Liver (tissue), 9 donors: ENCODE measurements around the gene COL5A1. TPM values are rescaled to one million over a fixed set of nuclear protein-coding genes. Genes with fewer than 3 reads are reported as not detected.

ENCODE experiments used
- DNase-seq: peaks from one replicate; pipeline ENCODE4 v3.0.0-alpha.2; 2017; ENCODE audit warnings: low spot score
- H3K27ac ChIP-seq, 2 donors: one replicate each; pipeline ENCODE4 v1.7.0; 2013; ENCODE audit warnings: inconsistent platforms in 2 of 2, low read length in 2 of 2, control low read depth in 1 of 2, low read depth in 1 of 2, mild to moderate bottlenecking in 1 of 2
- H3K27me3 ChIP-seq, 4 donors: one replicate each; pipeline versions ENCODE4 v1.6.1 to v1.7.0; 2013; ENCODE audit warnings: low read length in 3 of 4, inconsistent platforms in 1 of 4, mild to moderate bottlenecking in 1 of 4, moderate library complexity in 1 of 4; ENCODE audit not compliant: control insufficient read depth in 4 of 4, insufficient read depth in 4 of 4
- H3K36me3 ChIP-seq, 4 donors: one replicate each; pipeline versions ENCODE4 v1.6.1 to v1.7.0; 2013; ENCODE audit warnings: low read length in 3 of 4, mild to moderate bottlenecking in 3 of 4, low read depth in 1 of 4, moderate library complexity in 1 of 4; ENCODE audit not compliant: control insufficient read depth in 4 of 4, insufficient read depth in 3 of 4
- H3K4me1 ChIP-seq, 4 donors: one replicate each; pipeline versions ENCODE4 v1.6.1 to v1.7.0; 2013; ENCODE audit warnings: low read length in 3 of 4, mild to moderate bottlenecking in 3 of 4, moderate library complexity in 1 of 4; ENCODE audit not compliant: control insufficient read depth in 4 of 4, insufficient read depth in 4 of 4
- H3K4me3 ChIP-seq, 3 donors: one replicate each; pipeline versions ENCODE4 v1.6.1 to v1.7.0; 2013; ENCODE audit warnings: low read length in 3 of 3, control low read depth in 1 of 3, low read depth in 1 of 3, mild to moderate bottlenecking in 1 of 3
- H3K9ac ChIP-seq, 2 donors: one replicate each; pipeline ENCODE4 v1.7.0; 2013; ENCODE audit warnings: low read length in 2 of 2, mild to moderate bottlenecking in 2 of 2, moderate library complexity in 2 of 2, control low read depth in 1 of 2, low read depth in 1 of 2
- H3K9me3 ChIP-seq, 4 donors: one replicate each; pipeline versions ENCODE4 v1.6.1 to v1.7.0; 2013; ENCODE audit warnings: low read length in 3 of 4; ENCODE audit not compliant: control insufficient read depth in 4 of 4
- EGR1 ChIP-seq, 2 donors: IDR thresholded peaks; 2 replicates each; pipeline ENCODE4 v1.6.1; 2016 to 2018; ENCODE audit warnings: antibody characterized with exemption in 2 of 2, low read depth in 2 of 2
- FOXA1 ChIP-seq: IDR thresholded peaks from 2 replicates; pipeline ENCODE4 v1.6.1; 2016; ENCODE audit warnings: antibody characterized with exemption
- FOXA2 ChIP-seq: IDR thresholded peaks from 2 replicates; pipeline ENCODE4 v1.6.1; 2016; ENCODE audit warnings: antibody characterized with exemption
- HNF4A ChIP-seq, 2 donors: conservative IDR thresholded peaks; 2 replicates each; pipeline ENCODE4 v1.6.1; 2016; ENCODE audit warnings: antibody characterized with exemption in 2 of 2, mild to moderate bottlenecking in 2 of 2
- HNF4G ChIP-seq: IDR thresholded peaks from 2 replicates; pipeline ENCODE4 v1.6.1; 2016; ENCODE audit warnings: antibody characterized with exemption
- JUND ChIP-seq, 2 donors: IDR thresholded peaks; 2 replicates each; pipeline ENCODE4 v1.6.1; 2016; ENCODE audit warnings: antibody characterized with exemption in 2 of 2
- MAX ChIP-seq: IDR thresholded peaks from 2 replicates; pipeline ENCODE4 v1.6.1; 2016; ENCODE audit warnings: antibody characterized with exemption
- RAD21 ChIP-seq, 2 donors: IDR thresholded peaks; 2 replicates each; pipeline ENCODE4 v1.6.1; 2016; ENCODE audit warnings: antibody characterized with exemption in 2 of 2, mild to moderate bottlenecking in 2 of 2
- REST ChIP-seq: IDR thresholded peaks from 2 replicates; pipeline ENCODE4 v1.6.1; 2016; ENCODE audit warnings: antibody characterized with exemption, mild to moderate bottlenecking
- RXRA ChIP-seq, 2 donors: IDR thresholded peaks; 2 replicates each; pipeline ENCODE4 v1.6.1; 2017 to 2018; ENCODE audit warnings: antibody characterized with exemption in 2 of 2, mild to moderate bottlenecking in 1 of 2
- SP1 ChIP-seq: IDR thresholded peaks from 2 replicates; pipeline ENCODE4 v1.6.1; 2018; ENCODE audit warnings: antibody characterized with exemption, mild to moderate bottlenecking
- TAF1 ChIP-seq: conservative IDR thresholded peaks from 2 replicates; pipeline ENCODE4 v1.6.1; 2016; ENCODE audit warnings: antibody characterized with exemption, mild to moderate bottlenecking
- YY1 ChIP-seq: IDR thresholded peaks from 2 replicates; pipeline ENCODE4 v1.6.1; 2016; ENCODE audit warnings: antibody characterized with exemption, mild to moderate bottlenecking
- ZBTB33 ChIP-seq: IDR thresholded peaks from 2 replicates; pipeline ENCODE4 v1.6.1; 2016; ENCODE audit warnings: antibody characterized with exemption
- WGBS: extraction: QIAGEN DNeasy Blood & Tissue Kit; methylation state at CpG from one replicate; pipeline ENCODE4 v1.1.7; 2013; 5-methylcytosine and 5-hydroxymethylcytosine counted together
- polyA plus RNA-seq, 2 donors: library from polyadenylated mRNA; stranded (reverse) in 1 of 2; unstranded in 1 of 2; fragments of 200-250 nt in 1 of 2; fragments of >200 nt in 1 of 2; fragmentation: Nextera tagmentation in 1 of 2; extraction: Ambion mirVana in 1 of 2; gene quantifications; one replicate each; pipeline versions ENCODE4 v1.2.1 to v1.2.3, GENCODE V29; 2013 to 2015
- total RNA-seq, 2 donors: library from RNA; depleted of rRNA; stranded (reverse); fragments of >200 nt; gene quantifications; one replicate each; pipeline ENCODE4 v1.2.3, GENCODE V29; 2014
- donor health status: healthy.
- donor health status: healthy.
- donor health status: healthy.
- donor health status: healthy.
- donor health status: healthy.

COL5A1 gene
- total and polyA plus RNA-seq, 4 donors: 0.67 to 15.6 (median 11.2) TPM

- Histone ChIP-seq H3K36me3 (no peaks in the 10 kb centered on the region), H3K9ac (no peak overlapping the region), H3K27ac (no peak overlapping the region), H3K4me1 (no peaks in the 10 kb centered on the region), H3K27me3 (peaks cover 0 to 3% (median 0%) of the 10 kb centered on the region in 4 donors), H3K4me3 (no peak overlapping the region), H3K9me3 (no peaks in the 10 kb centered on the region)
- DNase-seq: no peak
- WGBS: 88% methylated on average over 12 of the region's 12 CpGs
- no peak for TF ChIP-seq TAF1
- TF ChIP-seq MAX: no peak
- TF ChIP-seq SP1: no peak
- no peak for TF ChIP-seq HNF4G
- TF ChIP-seq ZBTB33: no peak
- no peak for TF ChIP-seq EGR1 (IDR thresholded peaks at IDR 0.05; ENCODE audit: low read depth in 2 of 2)
- no peak for TF ChIP-seq HNF4A (conservative IDR thresholded peaks at IDR 0.05)
- no peak for TF ChIP-seq REST
- no peak for TF ChIP-seq FOXA2
- no peak for TF ChIP-seq FOXA1
- TF ChIP-seq RXRA (IDR thresholded peaks at IDR 0.05): no peak
These were observed 195.9 kb downstream of the COL5A1 start for GRCh38 chr9:134837529-134837928.

GRCh38 chr9:134838651-134839454 lies 197.2 kb downstream of the COL5A1 start:
- H3K9me3 ChIP-seq: no peaks in the 10 kb centered on the region
- H3K27ac ChIP-seq: no peak overlapping the region
- TF ChIP-seq RAD21 (IDR thresholded peaks at IDR 0.05) (no peak), MAX (no peak), EGR1 (IDR thresholded peaks at IDR 0.05; ENCODE audit: low read depth in 2 of 2) (no peak), RXRA (IDR thresholded peaks at IDR 0.05) (no peak), JUND (IDR thresholded peaks at IDR 0.05) (no peak), YY1 (no peak)
- H3K27me3 ChIP-seq: peaks cover 0 to 3% (median 0%) of the 10 kb centered on the region in 4 donors
- no peak for DNase-seq
- H3K4me3 ChIP-seq: no peak overlapping the region
- H3K36me3 ChIP-seq: no peaks in the 10 kb centered on the region
- 81% methylated on average over 34 of the region's 34 CpGs for WGBS
- no peaks in the 10 kb centered on the region for H3K4me1 ChIP-seq
- H3K9ac ChIP-seq: no peak overlapping the region
